K562 (cell line): Measurements from ENCODE around the gene KBTBD6. TPM values are rescaled to one million over a fixed set of nuclear protein-coding genes. Genes with fewer than 3 reads are reported as not detected.

Source experiments
- ATF6 ChIP-seq: sonication (generic); formaldehyde crosslinking; IDR thresholded peaks from 2 replicates; pipeline ENCODE4 v1.4.0; 2020; ENCODE audit warnings: mild to moderate bottlenecking, missing genetic modification reagents
- BCLAF1 ChIP-seq, 2 experiments: fragments of 450-650 bp in 1 of 2; IDR thresholded peaks; 2 replicates each; pipeline ENCODE4 v1.6.1; 2011 to 2017; ENCODE audit warnings: low read depth in 2 of 2, antibody characterized with exemption in 1 of 2, borderline replicate concordance in 1 of 2, low read length in 1 of 2, mild to moderate bottlenecking in 1 of 2, mixed read lengths in 1 of 2; ENCODE audit not compliant: control insufficient read depth in 1 of 2
- HNRNPH1 ChIP-seq: fragments of 200-400 bp; formaldehyde crosslinking; optimal IDR thresholded peaks from 2 replicates; pipeline ENCODE3; 2017; ENCODE audit warnings: low read depth, mild to moderate bottlenecking, low read length, moderate library complexity
- HNRNPUL1 ChIP-seq: fragments of 200-400 bp; formaldehyde crosslinking; IDR thresholded peaks from 2 replicates; pipeline ENCODE4 v1.6.1; 2017; ENCODE audit warnings: low read length
- KDM5B ChIP-seq: fragments of 200-600 bp; sonication (generic); IDR thresholded peaks from 2 replicates; pipeline ENCODE4 v1.6.1; 2012; ENCODE audit warnings: low read depth, mild to moderate bottlenecking, moderate library complexity, low read length, control low read depth, inconsistent platforms; ENCODE audit not compliant: insufficient replicate concordance
- RBBP5 ChIP-seq: fragments of 200-600 bp; sonication (generic); IDR thresholded peaks from 2 replicates; pipeline ENCODE4 v1.6.1; 2012; ENCODE audit warnings: borderline replicate concordance, mild to moderate bottlenecking, low read length, control low read depth, inconsistent platforms; ENCODE audit not compliant: insufficient read depth, poor library complexity, severe bottlenecking
- ZNF398 ChIP-seq: fragments of 250-450 bp; sonication (Bioruptor Pico); IDR thresholded peaks from 2 replicates; pipeline ENCODE4 v1.8.0; 2021; ENCODE audit warnings: moderate library complexity, mild to moderate bottlenecking, inconsistent platforms
- ZNF589 ChIP-seq: fragments of 200-800 bp; sonication (Bioruptor generic); IDR thresholded peaks from 2 replicates; pipeline ENCODE4 v1.6.1; 2016; ENCODE audit warnings: low read depth, missing genetic modification characterization, missing compliant biosample characterization
- ZNF592 ChIP-seq: fragments of 450-650 bp; IDR thresholded peaks from 2 replicates; pipeline ENCODE4 v1.6.1; 2017; ENCODE audit warnings: antibody characterized with exemption, mild to moderate bottlenecking
- ZSCAN29 ChIP-seq: fragments of 450-650 bp; IDR thresholded peaks from 2 replicates; pipeline ENCODE4 v1.6.1; 2017
- polyA plus RNA-seq, 8 experiments: library from polyadenylated mRNA; depleted of rRNA in 4 of 8; stranded (reverse) in 5 of 8; unstranded in 3 of 8; fragments of >200 nt; fragmentation: Nextera tagmentation in 2 of 8; fragmentation: Illumina TruSeq in 1 of 8; extraction: Ambion mirVana in 2 of 8; extraction: Trizol in 1 of 8; gene quantifications; 2 replicates each; pipeline versions ENCODE4 v1.2.1 to v1.2.3, GENCODE V29; 2011 to 2014; ENCODE audit warnings: inconsistent platforms in 1 of 8, missing spikeins in 1 of 8
- total RNA-seq, 7 experiments: library from RNA; depleted of rRNA in 6 of 7; stranded (reverse); fragments of >200 nt in 6 of 7; fragmentation: Illumina TruSeq in 2 of 7; extraction: Trizol in 2 of 7; gene quantifications; 2 replicates each; pipeline versions ENCODE4 v1.2.1 to v1.2.3, GENCODE V29; 2011 to 2021; ENCODE audit warnings: low replicate concordance in 1 of 7

Gene KBTBD6
- total and polyA plus RNA-seq, 9 of the 15 experiments (the other 6 are each of a cell fraction or from before 2014, with no cell fraction given) = 1.9 to 4.9 (median 3.2) TPM

- TF ChIP-seq ZNF592 = peak; percentile 78
- peak; percentile 43 for TF ChIP-seq KDM5B
- TF ChIP-seq ZNF398 (CRISPR knock-in tag) = no peak
- TF ChIP-seq RBBP5 = peak; percentile 70
- no peak for TF ChIP-seq ATF6
- TF ChIP-seq HNRNPUL1 = no peak
- TF ChIP-seq BCLAF1 (IDR thresholded peaks at IDR 0.05; ENCODE audit: borderline replicate concordance in 1 of 2, control insufficient read depth in 1 of 2, low read depth in 2 of 2, low read length in 1 of 2) = 0 out of 4 replicates have a peak, but pooled peaks of 1 of the 2 experiments have one; percentile 51
- TF ChIP-seq ZSCAN29 = no peak
- TF ChIP-seq ZNF589 (CRISPR knock-in tag) = no peak
- TF ChIP-seq HNRNPH1 = no peak
Observed at GRCh38 chr13:41132512-41133152, at the start of gene KBTBD6 (continued).
